ENCODE results near the gene QKI.
"Not testable (repeated sequence)": the region's sequence is repeated elsewhere in the genome, so short reads cannot be mapped to it uniquely, and the experiment has no call there.

QKI gene

GRCh38 chr6:163414117-163414945, at the start of gene QKI:
TSS of gene QKI (plus strand) at chr6:163414718. CDS start at chr6:163415194, 476 bp downstream.
- DNase-seq: no peak

- DNase-seq: no peak
Observed at GRCh38 chr6:163366288-163366687, 48.2 kb upstream of the QKI start.

- DNase-seq: no peak
Observed at GRCh38 chr6:163367497-163368183, 46.9 kb upstream of the QKI start.

- DNase-seq: no peak
Observed at GRCh38 chr6:163369141-163369540, 45.4 kb upstream of the QKI start.

- DNase-seq: no peak
Observed at GRCh38 chr6:163369628-163370365, 44.7 kb upstream of the QKI start.

GRCh38 chr6:163370464-163371117, 43.9 kb upstream of the QKI start:
- DNase-seq: no peak

GRCh38 chr6:163371129-163371528, 43.4 kb upstream of the QKI start:
- no peak for DNase-seq

- no peak for DNase-seq
Observed at GRCh38 chr6:163373240-163373639, 41.3 kb upstream of the QKI start.

- no peak for DNase-seq
Observed at GRCh38 chr6:163375361-163375760, 39.2 kb upstream of the QKI start.

- DNase-seq: no peak
Observed at GRCh38 chr6:163376187-163376586, 38.3 kb upstream of the QKI start.

- no peak for DNase-seq
Observed at GRCh38 chr6:163377561-163377960, 37.0 kb upstream of the QKI start.

- no peak for DNase-seq
Observed at GRCh38 chr6:163380216-163380615, 34.3 kb upstream of the QKI start.

GRCh38 chr6:163381118-163381756, 33.3 kb upstream of the QKI start:
- DNase-seq: no peak

- not testable (repeated sequence) for DNase-seq
Observed at GRCh38 chr6:163383396-163383795, 31.1 kb upstream of the QKI start.

- DNase-seq: no peak
Observed at GRCh38 chr6:163383912-163384311, 30.6 kb upstream of the QKI start.

- DNase-seq: no peak
Observed at GRCh38 chr6:163384510-163384909, 30.0 kb upstream of the QKI start.

GRCh38 chr6:163385503-163385902, 29.0 kb upstream of the QKI start:
- DNase-seq: not testable (repeated sequence)

GRCh38 chr6:163386329-163386908, 28.1 kb upstream of the QKI start:
- no peak for DNase-seq

GRCh38 chr6:163387317-163387716, 27.2 kb upstream of the QKI start:
- no peak for DNase-seq

GRCh38 chr6:163389354-163389753, 25.2 kb upstream of the QKI start:
- DNase-seq: no peak

GRCh38 chr6:163390770-163391169, 23.7 kb upstream of the QKI start:
- DNase-seq: no peak

GRCh38 chr6:163391985-163392384, 22.5 kb upstream of the QKI start:
- DNase-seq: no peak
